GM08714 (cell line): ENCODE results near the gene EMID1.
"Not testable (repeated sequence)": the region's sequence is repeated elsewhere in the genome, so short reads cannot be mapped to it uniquely, and the experiment has no call there.

Source experiments
- H3K4me3 ChIP-seq: fragments of 200-500 bp; sonication (Bioruptor generic); 2 replicates; pipeline ENCODE4 v1.5.1; 2014; ENCODE audit warnings: mild to moderate bottlenecking, low read length, inconsistent platforms
- ZNF274 ChIP-seq: IDR thresholded peaks from 2 replicates; pipeline ENCODE4 v1.6.1; 2012; ENCODE audit warnings: mild to moderate bottlenecking, low read depth, low read length

The EMID1 gene

GRCh38 chr22:29224121-29224858 is 18.6 kb downstream of the EMID1 start:
- H3K4me3 ChIP-seq: no peak overlapping the region
- no peak for TF ChIP-seq ZNF274

DNA sequence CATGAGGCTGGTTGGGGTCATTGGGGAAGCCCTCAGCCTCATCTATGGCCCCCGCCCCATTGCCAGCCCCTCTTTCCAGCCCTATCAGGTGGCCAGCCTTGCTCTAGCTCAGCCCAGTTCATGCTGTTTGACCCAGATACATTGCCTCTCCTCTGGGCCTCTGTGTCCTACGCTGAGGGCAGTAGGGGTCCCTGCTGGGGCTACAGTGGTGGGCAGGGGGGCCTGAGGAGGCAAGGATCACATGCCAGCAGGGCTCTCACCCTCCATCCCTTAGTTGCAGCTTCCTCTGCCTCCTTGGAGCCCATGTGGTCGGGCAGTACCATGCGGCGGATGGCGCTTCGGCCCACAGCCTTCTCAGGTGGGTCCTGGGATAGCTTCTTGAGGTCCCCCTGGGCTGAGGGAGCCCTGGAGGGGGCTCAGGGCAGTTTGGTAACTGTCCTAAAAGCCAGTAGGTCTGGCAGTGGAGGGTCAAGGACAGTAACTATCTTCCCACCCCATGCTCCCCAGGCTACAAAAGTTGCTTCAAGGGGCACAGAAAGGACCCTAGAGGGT is 19.2 kb downstream of the EMID1 start:
- no peak for TF ChIP-seq ZNF274
- H3K4me3 ChIP-seq: no peak overlapping the region

GRCh38 chr22:29225422-29226090 is 19.9 kb downstream of the EMID1 start:
- H3K4me3 ChIP-seq: no peak overlapping the region
- no peak for TF ChIP-seq ZNF274

DNA sequence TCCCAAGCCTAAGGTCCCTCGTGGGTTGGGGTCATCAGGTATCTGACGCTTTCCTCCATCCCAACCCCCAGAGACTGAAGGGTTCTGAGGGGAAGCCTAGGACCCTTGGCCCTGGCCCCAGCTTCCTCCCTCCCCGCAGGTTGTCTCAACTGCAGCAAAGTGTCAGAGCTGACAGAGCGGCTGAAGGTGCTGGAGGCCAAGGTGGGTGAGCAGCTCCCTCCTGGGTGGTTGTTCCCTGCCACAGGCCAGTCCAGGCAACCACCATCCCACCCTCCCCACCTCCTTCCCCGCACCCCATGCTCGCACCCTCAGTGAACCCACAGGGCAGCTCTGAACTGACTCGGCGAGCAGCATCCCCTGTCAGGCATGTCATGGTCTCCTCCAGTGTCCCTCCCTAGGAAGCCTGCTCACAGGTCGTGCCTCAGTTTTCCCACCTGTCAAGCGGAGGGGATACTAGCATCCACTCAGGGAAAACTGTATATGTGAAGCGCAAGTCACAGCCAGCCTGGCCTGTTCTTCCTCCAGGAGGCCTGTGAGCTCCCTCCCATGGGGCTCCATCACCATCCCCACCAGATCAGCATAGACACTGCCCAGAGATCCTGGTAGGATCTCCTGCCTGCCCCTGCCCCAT is 20.8 kb downstream of the EMID1 start:
- no peak for TF ChIP-seq ZNF274
- H3K4me3 ChIP-seq: no peak overlapping the region

DNA sequence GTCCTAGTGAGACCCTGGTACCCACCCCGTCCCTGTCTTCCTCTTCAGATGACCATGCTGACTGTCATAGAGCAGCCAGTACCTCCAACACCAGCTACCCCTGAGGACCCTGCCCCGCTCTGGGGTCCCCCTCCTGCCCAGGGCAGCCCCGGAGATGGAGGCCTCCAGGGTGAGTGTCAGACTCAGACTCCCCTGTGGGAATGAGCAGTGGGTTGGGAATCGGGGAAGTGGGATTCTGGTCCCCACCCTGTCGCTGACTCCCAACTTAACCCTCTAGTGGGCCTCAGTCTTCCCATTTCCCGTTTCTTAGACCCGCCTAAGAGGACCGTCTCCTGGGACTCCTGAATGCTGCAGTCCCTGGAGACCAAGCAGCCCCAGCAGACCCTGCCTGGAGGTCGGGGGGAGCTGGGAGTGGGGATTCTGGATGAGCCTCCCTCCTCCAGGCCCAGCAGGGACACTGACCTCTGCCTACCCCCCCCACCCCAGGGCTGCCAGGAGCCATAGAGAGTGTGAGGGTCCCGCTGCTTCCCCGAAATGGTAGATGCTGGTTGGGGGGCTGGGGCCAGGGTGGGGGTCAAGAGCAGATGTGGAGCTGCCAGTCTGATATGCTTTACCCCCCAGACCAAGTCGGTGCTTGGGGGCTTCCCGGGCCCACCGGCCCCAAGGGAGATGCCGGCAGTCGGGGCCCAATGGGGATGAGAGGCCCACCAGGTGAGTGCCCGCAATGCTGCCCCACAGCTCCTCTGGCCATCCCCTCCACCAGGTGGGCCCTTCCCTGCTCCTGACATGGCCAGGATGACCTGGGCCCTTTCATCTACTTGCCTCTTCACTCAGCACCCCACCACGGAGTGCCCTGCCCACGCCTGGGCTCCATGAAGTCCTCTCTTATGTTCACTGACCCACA is 25.5 kb downstream of the EMID1 start:
- H3K4me3 ChIP-seq: no peak overlapping the region
- TF ChIP-seq ZNF274: no peak

DNA sequence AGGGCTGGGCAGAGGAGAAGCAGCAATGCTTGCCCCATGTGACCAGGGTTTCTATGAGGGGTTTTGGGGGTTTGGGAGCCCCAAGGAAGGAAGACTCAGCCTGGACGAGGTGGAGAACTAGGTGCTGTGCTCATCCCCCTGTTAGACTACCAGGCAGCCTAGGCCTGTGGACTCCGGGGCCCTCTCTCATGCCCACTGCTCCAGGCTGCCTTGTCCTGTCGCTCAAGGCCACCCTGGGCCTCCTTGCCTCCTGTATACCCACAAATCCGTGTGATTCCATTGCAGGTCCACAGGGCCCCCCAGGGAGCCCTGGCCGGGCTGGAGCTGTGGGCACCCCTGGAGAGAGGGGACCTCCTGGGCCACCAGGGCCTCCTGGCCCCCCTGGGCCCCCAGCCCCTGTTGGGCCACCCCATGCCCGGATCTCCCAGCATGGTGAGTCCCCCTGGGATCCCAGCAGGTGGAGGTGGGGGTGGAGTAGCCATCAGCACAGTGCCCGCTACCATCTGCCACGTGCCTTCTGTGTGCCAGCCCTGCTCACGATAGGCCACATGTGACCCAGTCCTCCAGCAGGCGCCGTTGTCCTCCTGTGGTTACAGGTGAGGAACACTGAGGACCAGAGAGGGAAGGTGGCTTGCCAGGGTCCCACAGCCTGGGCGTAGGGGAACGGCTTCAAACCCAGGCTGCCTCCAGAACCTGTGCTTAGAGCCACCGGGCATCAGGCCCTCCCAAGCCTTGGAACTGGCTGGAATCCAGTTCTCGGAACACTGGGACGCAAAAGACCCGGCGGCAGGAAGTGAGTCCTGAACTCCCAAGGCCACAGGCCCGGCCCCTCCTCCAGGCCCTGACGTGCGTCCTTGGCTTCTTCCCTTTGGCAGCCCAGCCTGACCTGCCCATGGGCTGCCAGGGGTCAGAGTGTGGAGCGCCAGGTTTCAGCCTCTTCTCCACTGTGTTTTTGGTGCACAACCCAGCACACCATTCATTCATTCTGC is 26.6 kb downstream of the EMID1 start:
- H3K4me3 ChIP-seq: no peak overlapping the region
- TF ChIP-seq ZNF274: no peak

DNA sequence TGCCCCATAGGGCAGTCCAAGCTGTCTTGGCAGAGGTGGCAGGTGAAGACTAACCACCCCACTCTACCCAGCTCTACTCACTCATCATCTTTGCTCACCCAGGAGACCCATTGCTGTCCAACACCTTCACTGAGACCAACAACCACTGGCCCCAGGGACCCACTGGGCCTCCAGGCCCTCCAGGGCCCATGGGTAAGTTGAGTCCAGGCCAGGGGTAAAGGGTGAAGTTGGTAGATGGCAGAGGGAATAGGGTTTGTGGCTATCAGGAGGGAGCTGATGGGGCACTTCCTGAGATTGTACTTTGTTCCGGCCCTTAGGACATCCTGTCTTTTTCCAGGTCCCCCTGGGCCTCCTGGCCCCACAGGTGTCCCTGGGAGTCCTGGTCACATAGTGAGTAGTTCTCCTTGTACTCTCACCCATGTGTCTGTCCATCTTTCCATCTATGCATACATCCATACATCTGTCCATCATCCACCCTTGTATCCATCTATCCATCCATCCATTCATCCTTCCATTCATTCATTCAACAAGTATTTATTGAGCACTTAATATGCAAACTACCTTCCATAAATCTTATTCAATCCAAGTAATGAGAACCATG is 27.7 kb downstream of the EMID1 start:
- H3K4me3 ChIP-seq: no peak overlapping the region
- no peak for TF ChIP-seq ZNF274

- not testable (repeated sequence) for H3K4me3 ChIP-seq
Measured at GRCh38 chr22:29240481-29240880, 34.8 kb downstream of the EMID1 start.

DNA sequence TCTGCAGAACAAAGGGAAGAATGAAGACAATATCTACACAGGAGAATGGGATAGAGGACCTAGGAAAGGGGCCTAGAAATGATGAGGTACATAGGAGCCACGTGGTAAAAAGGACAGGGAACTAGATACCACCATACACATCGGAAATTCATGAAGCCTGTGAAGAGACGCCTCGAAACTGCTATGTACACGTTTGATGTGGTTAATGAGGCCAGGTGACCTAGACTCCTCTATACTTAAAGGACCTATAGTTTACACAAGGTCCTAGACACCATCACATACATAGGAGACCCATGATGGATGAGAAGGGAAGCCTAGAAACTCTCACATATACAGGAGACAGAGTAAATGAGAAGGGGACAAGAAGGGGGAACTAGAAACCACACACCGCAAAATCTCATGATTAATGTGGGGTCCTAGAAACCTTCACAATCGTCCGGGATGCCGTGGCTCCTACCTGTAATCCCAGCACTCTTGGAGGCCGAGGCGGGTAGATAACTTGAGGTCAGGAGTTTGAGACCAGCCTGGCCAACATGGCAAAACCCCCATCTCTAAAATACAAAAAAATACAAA is 38.3 kb downstream of the EMID1 start:
- no peak for TF ChIP-seq ZNF274
- H3K4me3 ChIP-seq: no peak overlapping the region

GRCh38 chr22:29244785-29245625 is 39.3 kb downstream of the EMID1 start:
- TF ChIP-seq ZNF274: no peak
- no peak overlapping the region for H3K4me3 ChIP-seq

DNA sequence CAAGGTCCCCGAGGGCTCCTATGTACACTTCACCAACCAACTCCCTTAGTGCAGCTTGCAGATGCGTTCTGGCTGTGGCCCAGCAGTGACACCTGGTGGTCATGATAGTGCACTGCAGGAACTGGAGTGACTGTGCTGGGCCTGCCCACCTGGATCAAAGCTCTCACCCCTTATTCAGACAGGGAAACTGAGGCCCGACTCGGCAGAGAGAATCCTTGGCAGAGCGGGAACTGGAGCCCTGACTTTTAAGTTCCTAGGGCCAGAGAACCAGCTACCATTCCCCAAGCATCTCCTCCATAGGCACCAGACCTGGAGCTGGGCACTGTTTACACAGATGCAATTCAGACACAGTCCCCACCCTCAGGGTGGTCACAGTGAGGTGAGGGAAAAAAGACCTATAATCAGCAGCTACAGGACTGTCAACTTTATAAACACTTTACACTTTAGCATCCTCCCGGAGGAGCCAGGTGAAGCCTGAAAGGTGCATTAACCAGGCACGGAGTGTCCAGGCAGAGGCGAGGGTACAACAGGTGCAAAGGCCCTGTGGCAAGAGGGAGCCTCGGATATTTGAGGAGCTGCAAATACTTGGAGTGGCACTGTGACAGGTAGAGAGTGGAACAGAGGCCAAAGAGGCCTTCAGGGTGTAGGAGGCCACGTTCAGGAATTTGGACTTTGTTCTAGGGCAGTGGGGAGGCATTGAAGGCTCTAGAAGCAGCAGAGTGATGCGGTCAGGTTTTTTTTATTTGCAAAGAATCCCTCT is 40.1 kb downstream of the EMID1 start:
- H3K4me3 ChIP-seq: no peak overlapping the region
- TF ChIP-seq ZNF274: no peak

DNA sequence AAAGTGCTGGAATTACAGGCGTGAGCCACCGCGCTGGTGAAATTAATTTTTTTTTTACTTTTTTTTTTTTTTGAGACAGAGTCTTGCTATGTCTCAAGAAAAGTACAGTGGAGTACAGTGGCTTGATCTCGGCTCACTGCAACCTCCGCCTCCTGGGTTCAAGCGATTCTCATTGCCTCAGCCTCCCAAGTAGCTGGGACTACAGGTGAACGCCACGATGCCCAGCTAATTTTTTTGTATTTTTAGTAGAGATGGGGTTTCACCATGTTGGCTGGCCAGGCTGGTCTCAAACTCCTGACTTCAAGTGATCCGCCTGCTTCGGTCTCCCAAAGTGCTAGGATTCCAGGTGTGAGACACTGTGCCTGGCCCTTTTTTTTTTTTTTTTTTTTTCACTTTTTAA is 42.2 kb downstream of the EMID1 start:
- H3K4me3 ChIP-seq: not testable (repeated sequence)
